Islet precursor cell (in vitro differentiated cells): ENCODE data around the gene EIF5AL1.

Source experiments
- DNase-seq: peaks from one replicate; pipeline ENCODE4 v3.0.0-alpha.2; 2018

Gene EIF5AL1

GRCh38 chr10:79511891-79512583, at the start of gene EIF5AL1:
Gene EIF5AL1, plus strand, starts transcription at chr10:79512533. Its CDS starts 117 bp downstream, at chr10:79512650.
- DNase-seq, result peak; percentile 69

GRCh38 chr10:79463578-79464496, 48.5 kb upstream of the EIF5AL1 start:
- no peak for DNase-seq

- DNase-seq, result no peak
Observed at GRCh38 chr10:79465341-79465740, 47.0 kb upstream of the EIF5AL1 start.

- no peak for DNase-seq
Observed at GRCh38 chr10:79468015-79468560, 44.2 kb upstream of the EIF5AL1 start.

- no peak for DNase-seq
Observed at GRCh38 chr10:79468841-79469585, 43.3 kb upstream of the EIF5AL1 start.

GRCh38 chr10:79470096-79470495, 42.2 kb upstream of the EIF5AL1 start:
- DNase-seq, result no peak

- DNase-seq, result no peak
Observed at GRCh38 chr10:79471776-79472175, 40.6 kb upstream of the EIF5AL1 start.

- DNase-seq, result no peak
Observed at GRCh38 chr10:79472449-79472848, 39.9 kb upstream of the EIF5AL1 start.

GRCh38 chr10:79472951-79473350, 39.4 kb upstream of the EIF5AL1 start:
- DNase-seq, result no peak

- DNase-seq, result no peak
Observed at GRCh38 chr10:79473496-79474095, 38.7 kb upstream of the EIF5AL1 start.

- DNase-seq, result no peak
Observed at GRCh38 chr10:79475119-79475653, 37.1 kb upstream of the EIF5AL1 start.

- no peak for DNase-seq
Observed at GRCh38 chr10:79475877-79476276, 36.5 kb upstream of the EIF5AL1 start.

GRCh38 chr10:79476645-79477044, 35.7 kb upstream of the EIF5AL1 start:
- no peak for DNase-seq

GRCh38 chr10:79477456-79477855, 34.9 kb upstream of the EIF5AL1 start:
- DNase-seq, result no peak

GRCh38 chr10:79479283-79479909, 32.9 kb upstream of the EIF5AL1 start:
- DNase-seq, result no peak

- no peak for DNase-seq
Observed at GRCh38 chr10:79482304-79482703, 30.0 kb upstream of the EIF5AL1 start.

GRCh38 chr10:79482741-79483140, 29.6 kb upstream of the EIF5AL1 start:
- DNase-seq, result no peak

GRCh38 chr10:79483299-79483698, 29.0 kb upstream of the EIF5AL1 start:
- no peak for DNase-seq

- peak; percentile 67 for DNase-seq
Observed at GRCh38 chr10:79483948-79484347, 28.4 kb upstream of the EIF5AL1 start.

- no peak for DNase-seq
Observed at GRCh38 chr10:79484476-79484875, 27.9 kb upstream of the EIF5AL1 start.

- DNase-seq, result peak; percentile 95
Observed at GRCh38 chr10:79487296-79488194, 24.8 kb upstream of the EIF5AL1 start.
